AG04450 (cell line): ENCODE data around the gene CLTCL1. TPM values are rescaled to one million over a fixed set of nuclear protein-coding genes. Genes with fewer than 3 reads are reported as not detected.
"Not testable (repeated sequence)": the region's sequence is repeated elsewhere in the genome, so short reads cannot be mapped to it uniquely, and the experiment has no call there.

ENCODE experiments used
- CTCF ChIA-PET: fragments of 300-600, 350-600 bp; formaldehyde crosslinking; extraction: SDS; loops from one replicate; lab custom pipeline; 2022; ENCODE audit warnings: antibody characterized with exemption, inconsistent platforms; lab: Charles Lee
- POLR2A ChIA-PET: fragments of 350-600 bp; formaldehyde crosslinking; extraction: SDS; loops from one replicate; lab custom pipeline; 2021; ENCODE audit warnings: antibody characterized with exemption, inconsistent platforms; lab: Yijun Ruan, JAX
- DNase-seq: peaks from one replicate; pipeline ENCODE4 v3.0.0-alpha.2; 2011; ENCODE audit warnings: low read depth, low spot score
- H3K27ac ChIP-seq: one replicate; pipeline ENCODE4 v1.5.1; 2012; ENCODE audit warnings: low read depth, low read length, control low read depth
- H3K27me3 ChIP-seq: one replicate; pipeline ENCODE4 v1.6.0; 2012; ENCODE audit warnings: low read length; ENCODE audit not compliant: control insufficient read depth, insufficient read depth
- H3K4me3 ChIP-seq: 2 replicates; pipeline ENCODE4 v1.5.1; 2011; ENCODE audit warnings: mild to moderate bottlenecking, low read depth, low read length, control low read depth
- H3K9me3 ChIP-seq: 2 replicates; pipeline ENCODE4 v1.5.1; 2012; ENCODE audit warnings: low read length; ENCODE audit not compliant: control insufficient read depth, insufficient read depth
- polyA plus RNA-seq: library from polyadenylated mRNA; depleted of rRNA; stranded (reverse); fragments of >200 nt; gene quantifications from 2 replicates; pipeline ENCODE4 v1.2.3, GENCODE V29; 2011
- TF ChIP-seq, protein P1 (sequence below): IDR thresholded peaks from 2 replicates; pipeline ENCODE4 v1.5.1; 2011; ENCODE audit warnings: low read depth, low read length, control low read depth, inconsistent platforms

Gene CLTCL1
- polyA plus RNA-seq, 1 experiment: 6.6 TPM

DNA sequence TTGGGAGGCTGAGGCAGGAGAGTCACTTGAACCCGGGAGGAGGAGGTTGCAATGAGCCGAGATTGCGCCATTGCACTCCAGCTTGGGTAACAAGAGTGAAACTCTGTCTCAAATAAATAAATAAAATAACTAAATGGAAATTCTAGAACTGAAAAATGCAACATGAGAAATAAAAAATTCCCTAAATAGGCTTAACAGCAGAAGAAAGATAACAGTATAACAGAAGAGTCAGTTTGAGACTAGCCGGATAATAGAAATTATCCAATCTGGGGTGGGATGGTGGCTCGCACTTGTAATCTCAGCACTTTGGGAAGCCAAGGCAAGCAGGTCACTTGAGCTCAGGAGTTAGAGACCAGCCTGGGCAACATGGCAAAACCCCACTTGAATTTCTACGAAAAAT lies 127.1 kb downstream of the CLTCL1 start:
- no peak overlapping the region for H3K4me3 ChIP-seq
- H3K27me3 ChIP-seq: peaks cover 26% of the 10 kb centered on the region
- no peak overlapping the region for H3K27ac ChIP-seq
- ChIA-PET CTCF (no interaction called here), POLR2A (no interaction called here)
- TF ChIP-seq, protein P1, sequence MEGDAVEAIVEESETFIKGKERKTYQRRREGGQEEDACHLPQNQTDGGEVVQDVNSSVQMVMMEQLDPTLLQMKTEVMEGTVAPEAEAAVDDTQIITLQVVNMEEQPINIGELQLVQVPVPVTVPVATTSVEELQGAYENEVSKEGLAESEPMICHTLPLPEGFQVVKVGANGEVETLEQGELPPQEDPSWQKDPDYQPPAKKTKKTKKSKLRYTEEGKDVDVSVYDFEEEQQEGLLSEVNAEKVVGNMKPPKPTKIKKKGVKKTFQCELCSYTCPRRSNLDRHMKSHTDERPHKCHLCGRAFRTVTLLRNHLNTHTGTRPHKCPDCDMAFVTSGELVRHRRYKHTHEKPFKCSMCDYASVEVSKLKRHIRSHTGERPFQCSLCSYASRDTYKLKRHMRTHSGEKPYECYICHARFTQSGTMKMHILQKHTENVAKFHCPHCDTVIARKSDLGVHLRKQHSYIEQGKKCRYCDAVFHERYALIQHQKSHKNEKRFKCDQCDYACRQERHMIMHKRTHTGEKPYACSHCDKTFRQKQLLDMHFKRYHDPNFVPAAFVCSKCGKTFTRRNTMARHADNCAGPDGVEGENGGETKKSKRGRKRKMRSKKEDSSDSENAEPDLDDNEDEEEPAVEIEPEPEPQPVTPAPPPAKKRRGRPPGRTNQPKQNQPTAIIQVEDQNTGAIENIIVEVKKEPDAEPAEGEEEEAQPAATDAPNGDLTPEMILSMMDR: no peak
- no peaks in the 10 kb centered on the region for H3K9me3 ChIP-seq
- DNase-seq: no peak

DNA sequence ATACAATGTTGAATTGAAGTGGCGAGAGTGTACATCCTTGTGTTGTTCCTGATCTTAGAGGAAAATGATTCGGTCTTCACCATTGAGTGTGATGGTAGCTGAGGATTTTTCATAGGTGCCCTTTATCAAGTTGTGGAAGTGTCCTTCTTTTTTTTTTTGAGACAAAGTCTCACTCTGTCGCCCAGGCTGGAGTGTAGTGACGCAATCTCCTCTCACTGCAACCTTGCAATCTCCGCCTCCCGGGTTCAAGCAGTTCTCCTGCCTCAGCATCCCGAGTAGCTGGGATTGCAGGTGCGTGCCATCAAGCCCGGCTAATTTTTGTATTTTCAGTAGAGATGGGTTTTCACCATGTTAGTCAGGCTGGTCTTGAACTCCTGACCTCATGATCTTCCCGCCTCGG lies 132.9 kb downstream of the CLTCL1 start:
- CTCF ChIA-PET: interaction anchor here (0.8 kb wide), 1 partner anchor 14 kb away, joined by 3 read pairs; the partner anchor contains the start of gene ESS2
- POLR2A ChIA-PET, DNase-seq: not testable (repeated sequence)

DNA sequence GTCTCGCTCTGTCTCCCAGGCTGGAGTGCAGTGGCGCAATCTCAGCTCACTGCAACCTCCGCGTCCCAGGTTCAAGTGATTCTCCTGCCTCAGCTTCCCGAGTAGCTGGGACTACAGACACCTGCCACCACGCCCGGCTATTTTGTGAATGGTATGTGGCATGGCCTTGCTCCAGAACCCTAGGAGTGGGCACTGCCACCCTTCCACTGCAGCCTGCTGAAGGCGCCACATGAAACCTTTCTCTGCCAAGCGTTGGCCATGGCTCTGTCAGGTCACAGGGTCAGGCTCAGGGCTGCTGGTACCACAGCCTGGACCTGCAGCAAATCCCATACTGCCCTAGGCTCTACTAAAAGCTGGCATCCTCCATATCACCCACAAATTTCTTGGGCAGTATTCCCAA lies 135.4 kb downstream of the CLTCL1 start:
- H3K4me3 ChIP-seq, POLR2A ChIA-PET, H3K27ac ChIP-seq, DNase-seq, H3K9me3 ChIP-seq: not testable (repeated sequence)
- H3K27me3 ChIP-seq: peaks cover 24% of the 10 kb centered on the region
- CTCF ChIA-PET: interaction anchor here (1.7 kb wide), 1 partner anchor 11 kb away, joined by 8 read pairs; the partner anchor contains the start of gene ESS2

More for the DNA sequence above, 132.9 kb downstream of the CLTCL1 start:
- not testable (repeated sequence) for H3K27ac ChIP-seq, H3K9me3 ChIP-seq, H3K4me3 ChIP-seq
- peaks cover 13% of the 10 kb centered on the region for H3K27me3 ChIP-seq

DNA sequence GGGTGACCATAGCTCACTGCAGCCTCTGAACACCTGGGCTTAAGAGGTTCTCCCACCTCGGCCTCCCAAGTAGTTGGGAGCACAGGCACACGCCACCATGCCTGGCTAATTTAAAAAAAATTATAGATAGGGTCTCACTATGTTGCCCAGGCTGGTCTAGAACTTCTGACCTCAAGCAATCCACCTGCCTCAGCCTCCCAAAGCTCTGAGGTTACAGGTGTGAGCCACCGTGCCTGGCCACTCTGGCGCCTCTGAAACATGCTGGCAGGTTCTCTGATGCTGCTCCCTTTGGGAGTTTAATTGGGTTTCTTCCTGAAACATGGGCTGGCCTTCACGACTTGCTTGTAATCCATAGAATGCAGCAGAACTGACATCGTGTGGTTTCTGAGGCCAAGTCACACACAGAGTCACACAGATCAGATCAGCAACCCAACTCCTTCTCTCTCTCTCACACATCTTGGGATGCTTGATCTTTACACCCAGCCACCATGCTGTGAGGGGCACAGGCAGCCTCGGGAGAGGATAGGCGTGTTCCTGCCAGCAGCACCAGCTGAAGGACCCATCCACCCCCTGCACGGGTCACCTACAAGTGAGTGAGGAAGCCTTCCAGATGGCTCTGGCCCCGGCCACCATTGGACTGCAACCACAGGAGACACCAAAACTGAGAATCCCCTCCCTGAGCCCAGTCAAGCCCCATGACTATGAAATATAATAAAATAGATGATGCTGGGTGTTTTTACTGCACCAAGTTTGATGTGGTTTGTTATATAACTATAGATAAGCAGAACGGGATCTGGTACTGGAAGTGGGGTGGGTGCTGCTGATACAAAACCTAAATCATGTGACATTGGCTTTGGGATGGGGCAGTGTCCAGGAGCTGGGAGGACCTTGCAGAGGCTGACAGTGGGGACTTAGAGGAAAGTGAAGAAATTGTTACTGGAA lies 138.3 kb downstream of the CLTCL1 start:
- Histone ChIP-seq H3K27ac (no peak overlapping the region), H3K27me3 (peaks cover 43% of the 10 kb centered on the region), H3K4me3 (no peak overlapping the region), H3K9me3 (peaks cover 11% of the 10 kb centered on the region)
- TF ChIP-seq, protein P1: no peak
- CTCF ChIA-PET: no interaction called here
- POLR2A ChIA-PET: no interaction called here
- DNase-seq: no peak

DNA sequence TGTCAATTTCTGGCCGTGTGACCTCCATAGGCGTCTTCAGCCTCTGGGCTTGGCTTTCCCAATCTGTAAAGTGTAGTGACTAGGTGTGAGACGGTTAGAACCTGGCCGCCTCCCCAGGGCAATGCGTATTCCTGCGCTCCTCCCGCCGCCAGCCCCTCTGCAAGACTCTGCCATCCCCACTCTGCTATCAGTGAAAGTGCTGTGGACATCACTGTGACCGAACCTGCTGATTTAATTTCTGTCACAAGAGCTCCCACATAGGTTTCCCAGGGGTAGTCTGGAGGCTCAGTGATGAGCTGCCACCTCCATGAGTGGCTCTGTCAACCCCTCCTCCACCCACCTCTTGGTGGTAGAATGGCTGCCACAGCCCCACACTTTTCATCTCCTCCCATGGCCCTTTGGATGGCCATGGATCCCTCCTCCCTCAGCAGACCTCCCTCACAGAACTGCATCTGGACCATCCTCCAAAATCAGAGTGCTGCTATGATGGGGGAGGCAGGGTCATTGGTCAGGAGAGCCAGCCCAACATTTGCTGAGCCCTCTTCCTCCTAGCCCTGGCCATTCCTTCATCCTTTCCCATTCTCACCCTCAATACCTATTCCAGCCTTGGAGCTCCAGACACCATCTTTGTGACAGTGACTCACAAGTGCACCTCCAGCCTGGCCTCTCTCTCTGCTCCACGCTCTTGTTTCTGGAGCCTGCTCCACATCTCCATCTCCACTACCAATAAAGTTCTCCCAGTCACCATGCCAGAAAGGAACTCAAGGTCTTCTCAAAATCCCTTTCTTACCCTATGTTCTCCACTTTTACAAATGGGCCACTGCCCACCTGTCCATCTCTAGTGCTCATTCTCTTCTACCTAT lies 140.0 kb downstream of the CLTCL1 start:
- no peak for DNase-seq
- ChIA-PET CTCF (no interaction called here), POLR2A (no interaction called here)
- no peak overlapping the region for H3K4me3 ChIP-seq
- H3K27me3 ChIP-seq: peaks cover 58% of the 10 kb centered on the region
- no peak overlapping the region for H3K27ac ChIP-seq
- TF ChIP-seq, protein P1: no peak
- H3K9me3 ChIP-seq: peaks cover 11% of the 10 kb centered on the region
